GM19463 (cell line): ENCODE results near the gene NOXO1.
"Not testable (repeated sequence)": the region's sequence is repeated elsewhere in the genome, so short reads cannot be mapped to it uniquely, and the experiment has no call there.

Experiments used
- ATAC-seq: cut with Tn5 transposase; IDR thresholded peaks from one replicate; pipeline ENCODE4 v1.9.1; 2021; ENCODE audit warnings: mild to moderate bottlenecking, moderate library complexity; ENCODE audit not compliant: unreplicated experiment

Gene NOXO1

DNA sequence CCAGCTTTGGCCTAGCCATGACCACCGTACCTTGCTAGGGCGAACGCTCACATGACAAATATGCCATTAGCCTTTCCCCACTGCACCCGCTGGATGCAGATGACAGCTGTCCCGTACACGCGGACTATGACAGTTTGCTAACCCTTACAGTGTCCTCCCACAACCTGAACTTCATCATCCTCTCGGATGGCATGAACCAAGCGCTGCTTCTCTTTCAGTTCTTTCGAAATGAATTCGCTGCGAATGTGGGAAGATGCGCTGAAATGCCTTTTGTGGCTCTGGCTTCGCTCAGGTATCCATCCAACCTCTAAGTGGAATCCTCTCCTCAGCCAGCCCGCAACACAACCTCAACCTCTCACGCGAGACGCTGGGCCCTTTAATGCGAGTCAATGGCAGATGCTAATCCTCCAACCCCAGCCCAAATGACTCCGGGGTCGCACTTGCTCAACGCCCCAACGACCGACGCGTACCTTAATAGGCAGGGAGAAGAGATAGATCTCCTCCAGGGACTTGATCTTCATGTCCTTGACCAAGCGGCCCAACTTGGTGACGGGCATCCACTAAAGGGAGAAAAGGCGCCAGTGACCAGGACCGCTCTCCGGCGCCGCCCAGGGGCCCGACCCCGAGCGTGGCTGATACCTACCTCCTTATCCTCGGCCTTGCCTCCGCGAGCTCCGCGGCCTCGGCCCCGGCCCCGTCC lies 17.3 kb downstream of the NOXO1 start:
- peak; percentile 2 for ATAC-seq

DNA sequence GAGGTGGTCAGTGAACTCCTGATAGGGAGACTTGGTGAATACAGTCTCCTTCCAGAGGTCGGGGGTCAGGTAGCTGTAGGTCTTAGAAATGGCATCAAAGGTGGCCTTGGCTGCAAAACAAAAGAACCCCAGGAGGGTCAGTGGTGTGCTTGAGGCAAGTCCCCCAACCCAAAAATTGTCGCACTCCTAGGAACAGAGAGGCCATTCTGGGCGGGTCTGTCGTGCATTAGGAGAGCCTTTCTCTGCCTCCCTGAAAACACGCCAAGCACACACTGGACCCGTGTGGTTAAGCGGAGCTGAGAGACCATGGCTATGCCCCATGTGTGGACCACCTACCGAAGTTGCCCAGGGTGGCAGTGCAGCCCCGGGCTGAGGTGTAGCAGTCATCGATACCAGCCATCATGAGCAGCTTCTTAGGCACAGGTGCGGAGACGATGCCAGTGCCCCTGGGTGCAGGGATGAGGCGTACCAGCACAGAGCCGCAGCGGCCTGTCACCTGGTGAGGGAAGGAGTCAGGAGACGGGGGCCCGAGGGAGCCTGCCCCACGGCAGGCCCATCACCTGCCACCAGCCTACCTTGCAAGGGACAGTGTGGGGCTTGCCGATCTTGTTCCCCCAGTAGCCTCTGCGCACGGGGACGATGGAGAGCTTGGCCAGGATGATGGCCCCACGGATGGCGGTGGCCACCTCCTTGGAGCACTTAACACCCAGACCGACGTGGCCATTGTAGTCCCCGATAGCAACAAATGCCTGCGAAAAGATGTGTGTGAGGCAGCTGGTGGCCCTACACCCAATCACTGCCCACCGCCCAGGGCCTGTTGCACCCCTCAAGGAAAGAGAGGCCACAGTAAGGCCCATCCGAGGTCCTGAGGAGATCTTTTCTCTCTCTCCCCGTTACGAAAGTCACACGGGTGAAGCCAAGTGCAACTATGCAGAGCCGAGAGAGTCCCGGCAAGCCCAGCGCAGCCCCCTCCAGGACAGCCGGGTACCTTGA lies 18.8 kb downstream of the NOXO1 start:
- ATAC-seq, result not testable (repeated sequence)

DNA sequence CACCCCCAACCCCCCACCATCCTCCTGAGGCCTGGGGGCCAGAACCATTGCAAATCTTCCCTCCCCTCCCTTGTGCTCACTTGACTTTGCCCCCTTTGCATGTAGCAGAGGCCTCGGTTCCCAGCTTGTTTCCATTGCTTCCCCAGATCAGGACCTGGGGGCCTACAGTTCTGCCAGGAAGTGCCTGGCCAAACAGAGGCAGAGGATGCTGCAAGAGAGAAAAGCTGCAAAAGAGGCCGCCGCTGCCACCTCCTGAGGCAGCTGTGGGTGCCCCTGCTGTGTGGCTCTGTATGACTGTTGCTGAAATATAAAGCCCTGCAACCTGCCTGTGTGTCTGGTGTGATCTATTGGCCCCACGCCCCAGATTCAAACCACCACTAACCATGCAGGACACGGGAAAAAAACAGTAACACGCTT lies 19.6 kb downstream of the NOXO1 start:
- no peak for ATAC-seq

DNA sequence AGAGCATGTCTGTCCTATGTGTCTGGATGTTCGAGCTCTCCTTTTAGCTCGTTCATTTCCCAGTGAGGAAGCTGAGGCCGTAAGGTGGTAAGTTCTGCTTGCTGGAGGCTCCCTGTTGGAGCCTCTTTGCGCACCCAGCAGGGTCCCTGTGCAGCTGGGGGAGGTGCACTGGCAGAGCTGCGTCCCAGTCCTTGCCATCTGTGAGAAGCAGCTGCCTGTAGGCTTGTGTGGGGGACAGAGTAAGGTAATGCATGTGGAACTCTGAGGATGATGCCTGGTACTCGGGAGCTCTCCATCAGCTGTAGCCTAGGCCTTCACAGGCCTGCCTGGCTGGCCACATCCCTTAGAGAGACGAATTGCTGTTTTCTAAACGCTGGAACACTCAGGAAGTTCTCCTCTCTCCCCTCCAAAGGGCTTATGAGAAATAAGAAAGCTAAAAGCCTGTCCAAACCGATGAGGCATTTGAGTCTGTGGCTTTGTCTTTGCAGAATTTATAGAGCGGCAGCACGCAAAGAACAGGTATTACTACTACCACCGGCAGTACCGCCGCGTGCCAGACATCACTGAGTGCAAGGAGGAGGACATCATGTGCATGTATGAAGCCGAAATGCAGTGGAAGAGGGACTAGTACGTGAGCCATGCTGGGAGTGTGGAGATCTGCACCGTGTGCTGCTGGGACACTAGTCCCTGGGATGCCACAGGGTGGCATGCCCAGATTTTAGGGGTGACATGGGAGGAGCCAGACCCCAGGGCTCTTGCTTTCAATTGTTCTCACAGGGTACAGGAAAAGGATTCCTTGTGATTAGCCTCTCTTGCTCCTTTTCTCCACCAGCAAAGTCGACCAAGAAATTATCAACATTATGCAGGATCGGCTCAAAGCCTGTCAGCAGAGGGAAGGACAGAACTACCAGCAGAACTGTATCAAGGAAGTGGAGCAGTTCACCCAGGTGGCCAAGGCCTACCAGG lies 20.3 kb downstream of the NOXO1 start:
- ATAC-seq, result no peak

DNA sequence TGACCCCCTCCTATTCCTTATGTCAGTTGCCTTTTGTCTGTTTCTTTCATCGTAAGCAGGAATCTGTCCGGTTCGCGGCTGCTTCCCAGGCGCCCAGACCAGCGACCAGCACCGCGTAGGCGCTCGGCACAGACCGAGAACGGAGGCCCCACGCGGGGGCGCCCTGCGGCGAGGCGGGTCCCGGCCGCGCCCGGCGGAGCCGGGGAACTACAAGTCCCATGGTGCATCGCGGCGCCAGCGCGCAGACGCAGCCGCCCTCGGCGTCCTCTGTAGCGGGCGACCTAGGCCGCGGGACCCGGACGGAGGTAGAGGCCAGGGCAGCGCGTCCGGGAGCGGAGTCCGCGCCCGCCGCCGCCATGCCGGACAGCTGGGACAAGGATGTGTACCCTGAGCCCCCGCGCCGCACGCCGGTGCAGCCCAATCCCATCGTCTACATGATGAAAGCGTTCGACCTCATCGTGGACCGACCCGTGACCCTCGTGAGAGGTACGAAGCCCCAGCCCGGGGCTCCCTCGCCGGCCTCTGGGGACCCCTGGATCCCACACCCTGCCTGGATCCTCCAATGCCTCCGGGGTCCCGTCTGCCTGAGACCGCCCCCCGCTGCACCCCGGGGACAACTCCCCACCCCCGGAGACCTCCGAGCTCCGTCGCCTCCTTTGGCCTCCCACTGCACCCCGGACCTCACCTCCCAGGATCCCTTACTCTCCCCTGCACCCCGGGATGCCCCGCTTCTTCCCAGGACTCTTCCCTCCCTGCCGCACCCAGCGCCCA lies 21.8 kb downstream of the NOXO1 start, which contains the start of gene NDUFB10:
Gene NDUFB10, plus strand, starts transcription at position 270 of the 771 bp plus-strand sequence. Its CDS starts 87 bp downstream, at position 357.
- ATAC-seq, result peak; percentile 84

DNA sequence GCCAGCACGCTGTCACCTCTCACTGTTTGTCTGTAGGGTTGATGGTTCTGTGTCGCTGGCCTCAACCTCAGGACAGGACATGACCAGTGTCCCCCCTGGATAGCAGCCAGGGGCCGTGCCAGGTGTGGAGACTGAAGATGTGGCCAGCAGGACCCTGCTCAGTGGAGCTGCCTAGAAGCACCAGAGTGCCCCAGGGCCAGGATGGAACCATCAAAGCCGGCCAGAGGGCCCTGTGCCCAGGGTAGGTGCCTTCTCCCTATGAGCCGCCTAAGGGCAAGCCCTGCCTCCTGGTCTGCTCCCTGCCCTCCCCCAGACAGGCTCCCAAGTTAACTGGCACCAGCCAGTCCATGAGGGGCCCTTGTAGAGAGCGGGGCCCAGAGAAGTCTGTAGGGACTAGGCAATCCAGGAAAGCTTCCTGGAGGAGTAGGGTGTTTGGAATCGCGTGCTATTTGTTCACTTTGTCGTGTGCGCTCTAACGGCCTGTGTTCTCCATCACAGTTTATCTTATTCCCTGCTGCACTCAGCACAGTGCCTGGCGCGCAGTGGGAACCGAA lies 22.5 kb downstream of the NOXO1 start:
- ATAC-seq, result no peak

DNA sequence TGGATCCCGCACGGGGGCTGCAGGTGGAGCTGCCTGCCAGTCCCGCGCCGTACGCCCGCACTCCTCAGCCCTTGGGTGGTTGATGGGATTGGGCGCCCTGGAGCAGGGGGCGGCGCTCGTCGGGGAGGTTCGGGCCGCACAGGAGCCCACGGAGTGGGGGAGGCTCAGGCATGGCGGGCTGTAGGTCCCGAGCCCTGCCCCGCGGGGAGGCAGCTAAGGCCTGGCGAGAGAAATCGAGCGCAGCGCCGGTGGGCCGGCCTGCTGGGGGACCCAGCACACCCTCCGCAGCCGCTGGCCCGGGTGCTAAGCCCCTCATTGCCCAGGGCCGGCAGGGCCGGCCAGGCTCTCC lies 23.2 kb downstream of the NOXO1 start:
- not testable (repeated sequence) for ATAC-seq

DNA sequence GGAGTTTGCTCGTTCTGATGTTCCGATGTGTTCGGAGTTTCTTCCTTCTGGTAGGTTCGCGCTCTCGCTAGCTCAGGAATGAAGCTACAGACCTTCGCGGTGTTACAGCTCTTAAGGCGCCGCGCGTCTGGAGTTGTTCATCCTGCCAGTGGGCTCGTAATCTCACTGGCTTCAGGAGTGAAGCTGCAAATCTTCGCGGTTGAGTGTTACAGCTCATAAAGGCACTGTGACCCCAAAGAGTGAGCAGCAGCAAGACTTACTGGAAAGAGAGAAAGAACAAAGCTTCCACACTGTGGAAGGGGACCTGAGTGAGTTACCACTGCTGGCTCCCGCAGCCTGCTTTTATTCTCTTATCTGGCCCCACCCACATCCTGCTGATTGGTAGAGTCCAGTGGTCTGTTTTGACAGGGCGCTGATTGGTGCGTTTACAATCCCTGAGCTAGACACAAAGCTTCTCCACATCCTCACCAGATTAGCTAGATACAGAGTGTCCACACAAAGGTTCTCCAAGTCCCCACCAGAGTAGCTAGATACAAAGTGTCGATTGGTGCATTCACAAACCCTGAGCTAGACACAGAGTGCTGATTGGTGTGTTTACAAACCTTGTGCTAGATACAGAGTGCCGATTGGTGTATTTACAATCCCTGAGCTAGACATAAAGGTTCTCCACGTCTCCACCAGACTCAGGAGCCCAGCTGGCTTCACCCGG lies 23.7 kb downstream of the NOXO1 start:
- ATAC-seq, result not testable (repeated sequence)

DNA sequence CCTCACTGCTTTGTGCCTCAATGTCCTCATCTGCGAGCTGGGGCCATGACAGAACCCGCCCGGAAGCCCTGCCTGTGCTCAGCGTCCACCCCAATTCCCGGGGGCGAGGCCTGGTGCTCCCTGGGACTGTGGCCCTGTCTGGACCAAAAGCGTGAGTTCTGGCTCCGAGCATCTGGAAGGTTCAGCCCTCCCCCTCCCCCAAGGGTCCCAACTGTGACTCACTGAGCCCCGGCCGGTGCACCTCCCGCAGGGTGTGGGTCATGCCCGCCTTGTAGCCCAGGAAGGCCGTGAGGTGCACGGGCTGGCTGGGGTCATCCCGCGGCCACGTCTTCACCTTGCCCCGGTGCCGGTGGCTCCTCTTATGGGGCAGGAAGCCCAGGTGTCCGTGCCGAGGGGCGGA lies 27.5 kb downstream of the NOXO1 start:
- no peak for ATAC-seq

DNA sequence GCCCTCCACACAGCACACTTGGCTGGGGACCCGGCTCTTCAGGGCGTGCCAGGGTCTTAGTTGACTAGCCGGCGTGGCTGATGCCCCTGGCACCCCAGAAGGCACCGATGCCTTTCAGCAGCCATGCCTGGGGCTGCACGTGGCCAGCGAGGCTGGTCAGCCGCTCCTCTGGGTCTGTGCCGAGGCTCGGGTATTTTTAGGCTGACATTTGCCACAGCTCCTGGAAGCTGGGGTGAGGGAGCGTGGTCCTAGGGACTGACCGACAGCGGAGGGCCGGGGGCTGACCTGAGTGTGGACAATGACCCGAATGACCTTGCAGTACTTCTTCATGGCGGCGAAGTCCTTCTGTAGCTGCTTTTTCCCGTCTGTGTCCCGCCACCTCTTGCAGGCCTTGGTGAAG lies 30.7 kb downstream of the NOXO1 start:
- no peak for ATAC-seq

DNA sequence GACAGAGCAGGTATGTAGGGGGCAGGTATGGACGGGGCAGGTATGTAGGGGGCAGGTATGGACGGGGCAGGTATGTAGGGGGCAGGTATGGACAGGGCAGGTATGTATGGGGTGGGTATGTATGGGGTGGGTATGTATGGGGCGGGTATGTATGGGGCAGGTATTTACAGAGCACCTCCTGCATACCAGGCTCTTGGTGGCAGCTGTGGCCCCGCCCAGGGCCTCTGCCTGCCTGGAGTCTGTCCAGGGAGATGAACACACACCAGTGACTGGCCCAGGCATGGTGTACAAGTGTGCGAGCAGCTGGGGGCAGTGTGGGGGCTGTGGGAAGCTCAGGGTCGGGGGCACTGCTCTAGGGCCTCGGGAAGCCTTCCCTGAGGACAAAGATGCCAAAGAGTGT lies 31.2 kb downstream of the NOXO1 start:
- no peak for ATAC-seq

DNA sequence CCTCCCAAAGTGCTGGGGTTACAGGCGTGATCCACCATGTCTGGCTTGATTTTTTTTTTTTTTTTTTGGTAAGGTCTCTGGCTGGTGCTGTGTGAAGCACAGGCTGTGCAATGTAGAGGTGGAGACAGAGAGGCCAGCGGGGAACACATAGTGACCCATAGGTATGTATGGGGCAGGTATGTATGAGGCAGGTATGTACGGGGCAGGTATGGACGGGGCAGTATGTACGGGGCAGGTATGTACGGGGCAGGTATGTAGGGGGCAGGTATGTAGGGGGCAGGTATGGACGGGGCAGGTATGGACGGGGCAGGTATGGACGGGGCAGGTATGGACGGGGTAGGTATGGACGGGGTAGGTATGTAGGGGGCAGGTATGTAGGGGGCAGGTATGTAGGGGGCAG lies 31.8 kb downstream of the NOXO1 start:
- no peak for ATAC-seq

DNA sequence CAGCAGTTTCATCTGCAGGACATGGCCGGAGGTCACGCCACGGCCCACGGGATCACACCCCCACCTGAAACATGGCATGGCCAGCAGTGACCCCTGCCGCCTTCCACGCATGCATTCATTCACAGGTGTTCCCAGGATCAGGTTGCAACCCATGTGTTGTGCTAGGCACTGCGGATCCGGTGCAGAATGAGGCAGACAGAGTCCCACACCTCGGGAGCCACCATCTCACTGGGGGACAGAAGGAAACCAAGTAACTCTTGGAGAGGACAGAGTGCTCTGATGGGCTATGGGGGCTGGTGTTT lies 33.9 kb downstream of the NOXO1 start:
- ATAC-seq, result no peak

DNA sequence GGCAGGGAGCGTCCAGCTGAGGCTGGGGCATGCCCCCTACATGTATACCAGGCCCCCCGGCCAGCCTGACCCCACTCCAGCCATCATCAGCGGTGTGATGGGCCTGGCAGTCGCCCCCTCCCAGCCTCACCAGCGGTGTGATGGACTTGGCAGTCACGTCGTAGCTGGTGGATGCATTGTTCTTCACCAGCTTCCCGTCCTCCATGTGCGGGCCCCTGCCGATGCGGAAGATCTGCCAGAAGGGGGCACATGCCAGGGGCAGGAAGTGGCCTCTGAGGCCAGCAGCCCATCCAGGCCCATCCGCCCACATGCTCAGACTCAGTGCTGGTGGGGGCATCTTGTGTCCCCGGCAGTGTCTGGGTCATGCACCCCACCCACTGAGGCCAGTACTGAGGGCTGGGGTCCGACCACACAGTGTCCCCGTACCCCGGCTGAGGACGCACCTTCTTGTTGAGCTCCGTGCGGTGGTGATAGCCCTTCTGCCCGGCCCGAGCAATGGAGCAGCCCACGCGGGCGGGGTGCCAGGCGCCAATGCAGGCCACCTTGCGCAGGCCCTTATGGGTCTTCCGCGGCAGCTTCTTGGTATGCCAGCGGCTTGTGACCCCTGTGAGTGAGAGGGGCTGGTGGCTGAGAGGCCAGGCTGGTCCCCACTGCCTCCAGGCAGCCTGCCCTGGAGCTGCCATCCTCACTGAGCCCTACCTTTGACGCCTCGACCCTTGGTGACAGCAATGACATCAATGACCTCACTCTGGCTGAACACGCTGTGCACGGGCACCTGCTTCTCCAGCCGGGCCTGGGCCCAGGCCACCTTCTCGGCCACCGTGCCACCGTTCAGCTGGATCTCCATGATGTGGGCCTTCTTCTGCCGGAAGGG lies 34.5 kb downstream of the NOXO1 start:
- no peak for ATAC-seq

DNA sequence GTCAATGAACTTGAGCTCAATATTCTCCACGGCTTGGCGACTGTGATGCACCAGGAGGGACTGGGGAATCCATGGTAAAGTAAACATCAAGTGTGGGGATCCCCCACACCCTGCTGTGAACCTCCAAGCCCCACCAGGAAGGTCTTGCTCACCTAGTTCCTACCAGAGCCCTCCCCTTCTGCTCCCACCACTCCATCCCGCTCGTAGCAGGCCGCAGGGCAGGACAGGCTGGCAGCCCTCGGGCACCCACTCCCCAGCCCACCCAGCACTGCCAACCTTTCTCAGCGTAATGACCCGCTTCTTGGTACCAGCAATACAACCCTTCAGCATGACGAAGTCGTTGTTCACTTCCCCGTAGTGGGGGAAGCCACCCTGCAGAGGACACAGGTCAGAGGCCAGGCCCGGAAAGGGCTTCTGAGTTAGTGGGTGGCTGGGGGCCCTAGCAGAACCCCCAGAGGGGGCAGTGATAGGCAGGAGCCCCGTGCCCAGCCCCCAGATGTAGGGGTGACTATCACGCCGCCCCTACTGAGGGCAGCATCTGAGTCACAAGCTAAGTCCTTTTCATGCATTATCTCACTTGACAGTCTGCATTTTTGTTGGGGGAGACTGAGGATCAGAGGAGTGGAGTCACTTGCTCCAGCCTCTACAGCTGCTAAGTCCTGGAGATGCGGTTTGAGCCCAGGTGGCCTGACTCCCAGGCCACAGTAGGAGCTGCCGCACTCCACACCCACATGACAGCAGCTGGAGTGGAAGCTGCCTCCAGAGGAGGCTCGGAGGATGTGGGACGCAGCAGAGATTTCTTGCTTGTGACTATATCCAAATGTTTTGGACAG lies 35.5 kb downstream of the NOXO1 start:
- ATAC-seq, result no peak

DNA sequence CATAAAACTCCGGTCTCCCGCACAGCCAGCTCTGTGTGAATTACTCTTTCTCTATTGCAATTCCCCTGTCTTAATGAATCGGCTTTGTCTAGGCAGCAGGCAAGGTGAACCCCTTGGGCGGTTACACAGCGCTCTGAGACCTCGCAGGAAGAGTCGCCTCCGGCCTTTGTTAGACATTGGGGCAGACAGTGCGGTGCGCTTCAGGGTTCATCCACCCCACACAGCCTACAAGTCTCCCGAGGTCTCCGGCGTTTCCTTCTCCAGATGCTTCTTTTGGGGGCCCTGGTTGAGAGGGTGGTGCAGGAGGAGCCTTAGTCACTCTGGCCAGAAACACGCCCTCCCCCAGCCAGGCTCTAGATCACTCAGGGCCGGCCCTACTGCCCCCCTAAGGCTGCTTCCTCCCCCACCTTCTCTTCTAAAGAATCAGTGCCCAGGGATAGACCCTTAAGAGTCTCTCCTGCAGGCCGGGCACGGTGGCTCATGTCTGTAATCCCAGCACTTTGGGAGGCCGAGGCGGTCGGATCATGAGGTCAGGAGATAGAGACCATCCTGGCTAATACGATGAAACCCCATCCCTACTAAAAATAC lies 36.6 kb downstream of the NOXO1 start:
- ATAC-seq, result no peak
